T-helper 9 cell (primary cell): ENCODE measurements around the gene TENM3.

Experiments used
- DNase-seq: peaks from one replicate; pipeline ENCODE4 v3.0.0-alpha.2; 2020

Gene TENM3

GRCh38 chr4:182752158-182752910 is 509.1 kb downstream of the TENM3 start:
- DNase-seq: no peak

GRCh38 chr4:182754895-182755294 is 511.7 kb downstream of the TENM3 start:
- DNase-seq: no peak

- no peak for DNase-seq
Measured at GRCh38 chr4:182756161-182756690, 513.0 kb downstream of the TENM3 start.

- DNase-seq: no peak
Measured at GRCh38 chr4:182758273-182758672, 515.1 kb downstream of the TENM3 start.

GRCh38 chr4:182760551-182761043 is 517.4 kb downstream of the TENM3 start:
- no peak for DNase-seq

GRCh38 chr4:182764137-182764536 is 520.9 kb downstream of the TENM3 start:
- no peak for DNase-seq

- DNase-seq: no peak
Measured at GRCh38 chr4:182764642-182765041, 521.4 kb downstream of the TENM3 start.

GRCh38 chr4:182765987-182766856 is 523.0 kb downstream of the TENM3 start:
- DNase-seq: no peak

GRCh38 chr4:182766857-182767250 is 523.7 kb downstream of the TENM3 start:
- DNase-seq: no peak

- no peak for DNase-seq
Measured at GRCh38 chr4:182768838-182769237, 525.6 kb downstream of the TENM3 start.

GRCh38 chr4:182770259-182770995 is 527.2 kb downstream of the TENM3 start:
- DNase-seq: no peak

- DNase-seq: no peak
Measured at GRCh38 chr4:182770996-182771514, 527.9 kb downstream of the TENM3 start.

- DNase-seq: no peak
Measured at GRCh38 chr4:182775075-182775474, 531.9 kb downstream of the TENM3 start.

- DNase-seq: no peak
Measured at GRCh38 chr4:182776376-182777105, 533.3 kb downstream of the TENM3 start.

- DNase-seq: no peak
Measured at GRCh38 chr4:182778222-182778982, 535.2 kb downstream of the TENM3 start.

GRCh38 chr4:182786991-182787390 is 543.8 kb downstream of the TENM3 start:
- DNase-seq: no peak

- DNase-seq: no peak
Measured at GRCh38 chr4:182788201-182788600, 545.0 kb downstream of the TENM3 start.

- DNase-seq: no peak
Measured at GRCh38 chr4:182789529-182789928, 546.3 kb downstream of the TENM3 start.

- no peak for DNase-seq
Measured at GRCh38 chr4:182795446-182796238, 552.4 kb downstream of the TENM3 start.
